GM13976 (cell line): ENCODE results near the gene COMMD6.
"Not testable (repeated sequence)": the region's sequence is repeated elsewhere in the genome, so short reads cannot be mapped to it uniquely, and the experiment has no call there.

Source experiments
- DNase-seq: peaks from one replicate; pipeline ENCODE4 v3.0.0; 2012; ENCODE audit warnings: low spot score
- CTCF ChIP-seq: IDR thresholded peaks from 2 replicates; pipeline ENCODE4 v1.5.1; 2012; ENCODE audit warnings: borderline replicate concordance, mild to moderate bottlenecking; ENCODE audit not compliant: insufficient read depth; ENCODE audit errors: extremely low read depth, missing control alignments, control extremely low read depth
- in situ Hi-C: fragments of 300-500 bp; cut with MboI; formaldehyde crosslinking; loops from one replicate; pipeline ENCODE4 v1.12.0; 2022; ENCODE audit warnings: low sequenced_read_pairs, mixed read lengths, inconsistent platforms; ENCODE audit not compliant: unreplicated experiment

The COMMD6 gene

DNA sequence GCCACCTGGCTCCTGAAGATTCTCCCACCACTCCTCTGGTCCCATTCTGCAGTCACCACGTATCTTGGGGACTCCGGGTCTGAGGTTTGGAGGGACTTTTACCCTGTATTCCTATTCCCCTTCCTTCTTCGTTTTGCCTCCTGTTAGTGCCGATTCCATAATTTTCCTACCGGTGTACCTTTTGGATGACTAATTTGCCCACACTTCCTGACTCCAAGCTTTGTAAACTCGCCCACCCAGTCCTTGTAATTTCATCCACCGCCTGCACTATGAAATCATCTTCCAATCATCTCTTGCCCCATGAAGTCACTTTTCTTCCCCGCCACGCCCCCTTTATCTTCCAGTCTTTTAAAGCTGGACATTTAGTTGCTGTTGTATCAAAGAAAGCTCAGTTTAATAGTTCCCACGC, 12.5 kb upstream of the COMMD6 start:
- TF ChIP-seq CTCF, result no peak
- peak; percentile 44 for DNase-seq
- in situ Hi-C loops, result no loop called here

- in situ Hi-C loops, result no loop called here
- DNase-seq, result peak; percentile 97
- peak; percentile 92 for TF ChIP-seq CTCF
Observed at GRCh38 chr13:75549262-75550158, 11.9 kb upstream of the COMMD6 start, which contains the start of gene UCHL3. UCHL3 (plus strand) TSS chr13:75549791; CDS start chr13:75549821, 30 bp downstream.

- no peak for TF ChIP-seq CTCF
- in situ Hi-C loops, result no loop called here
- DNase-seq, result no peak
Observed at GRCh38 chr13:75547917-75548316, 10.3 kb upstream of the COMMD6 start.

DNA sequence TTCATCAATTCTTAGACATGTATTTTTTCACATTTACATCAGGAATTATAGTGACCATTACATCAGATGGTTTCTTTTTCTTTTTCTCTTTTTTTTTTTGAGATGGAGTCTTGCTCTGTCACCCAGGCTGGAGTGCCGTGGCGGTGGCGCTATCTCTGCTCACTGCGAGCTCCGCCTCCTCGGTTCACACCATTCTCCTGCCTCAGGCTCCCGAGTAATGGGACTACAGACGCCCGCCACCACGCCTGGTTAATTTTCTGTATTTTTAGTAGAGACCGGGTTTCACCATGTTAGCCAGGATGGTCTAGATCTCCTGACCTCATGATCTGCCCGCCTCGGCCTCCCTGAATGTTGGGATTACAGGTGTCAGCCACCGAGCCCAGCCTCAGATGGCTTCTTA, 7.7 kb upstream of the COMMD6 start:
- in situ Hi-C loops, DNase-seq: not testable (repeated sequence)

DNA sequence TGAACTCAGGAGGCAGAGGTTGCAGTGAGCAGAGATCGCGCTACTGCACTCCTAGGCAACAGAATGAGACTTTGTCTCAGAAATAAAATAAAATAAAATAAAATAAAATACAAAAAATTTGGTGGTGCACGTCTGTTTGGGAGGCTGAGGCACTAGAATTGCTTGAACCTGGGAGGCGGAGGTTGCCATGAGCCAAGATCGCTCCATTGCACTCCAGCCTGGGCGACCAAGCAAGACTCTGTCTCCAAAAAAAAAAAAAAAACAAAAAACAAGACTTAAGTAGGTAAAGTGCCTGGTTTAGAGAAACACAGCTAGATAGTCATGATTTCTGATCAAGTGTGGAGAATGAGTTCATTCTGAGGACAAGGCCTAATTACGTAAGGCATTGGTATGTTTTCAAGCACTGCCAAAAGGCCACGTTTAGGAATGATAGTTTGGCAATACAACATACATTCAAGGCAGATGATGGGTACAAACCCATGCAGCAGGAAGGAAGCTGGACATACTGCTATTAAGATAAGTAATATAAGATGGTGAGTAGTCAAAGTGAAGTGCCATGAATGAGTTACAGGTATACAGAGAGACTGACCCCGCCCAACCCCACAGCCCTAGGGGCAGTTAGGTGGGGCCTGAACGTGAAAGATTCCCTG, 7.2 kb upstream of the COMMD6 start:
- in situ Hi-C loops, result no loop called here
- no peak for DNase-seq
- no peak for TF ChIP-seq CTCF

DNA sequence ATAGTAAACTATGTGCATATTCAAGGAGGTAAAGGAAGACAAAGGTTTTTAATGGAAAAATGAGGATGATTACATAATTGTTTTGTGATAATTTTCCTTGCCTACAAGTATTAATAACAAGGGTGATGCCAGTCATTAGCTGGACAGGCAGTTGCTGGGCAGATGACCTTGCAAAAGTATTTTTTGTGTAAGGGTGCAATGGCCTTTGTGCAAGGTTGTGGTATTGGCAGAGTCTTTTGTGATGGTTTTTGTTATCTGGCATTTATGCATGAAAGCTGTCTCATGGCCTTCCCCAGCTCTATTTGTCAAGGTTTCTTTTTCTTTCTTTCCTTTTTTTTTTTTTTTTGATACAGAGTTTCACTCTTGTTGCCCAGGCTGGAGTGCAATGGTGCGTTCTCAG, 4.3 kb upstream of the COMMD6 start:
- no peak for TF ChIP-seq CTCF
- DNase-seq, result no peak
- in situ Hi-C loops, result no loop called here

GRCh38 chr13:75541287-75541686, 3.6 kb upstream of the COMMD6 start:
- in situ Hi-C loops, result no loop called here
- TF ChIP-seq CTCF, result no peak
- DNase-seq, result no peak
